Transverse colon (tissue), 4 donors: ENCODE results near the gene CTRB1. TPM values are rescaled to one million over a fixed set of nuclear protein-coding genes. Genes with fewer than 3 reads are reported as not detected.
"Not testable (repeated sequence)": the region's sequence is repeated elsewhere in the genome, so short reads cannot be mapped to it uniquely, and the experiment has no call there.

Experiments used
- DNase-seq: peaks from one replicate; pipeline ENCODE4 v3.0.0-alpha.2; 2019
- H3K27ac ChIP-seq, 4 donors: fragments of 200-600 bp; sonication (generic); 2 replicates each; pipeline ENCODE4 v1.5.1; 2016 to 2018; ENCODE audit warnings: inconsistent platforms in 4 of 4
- H3K27me3 ChIP-seq: fragments of 200-600 bp; sonication (generic); 2 replicates; pipeline ENCODE4 v1.5.1; 2017; ENCODE audit warnings: inconsistent platforms
- H3K36me3 ChIP-seq, 4 donors: fragments of 200-600 bp; sonication (generic); 2 replicates each; pipeline ENCODE4 v1.5.1; 2017 to 2019; ENCODE audit warnings: inconsistent platforms in 4 of 4
- H3K4me1 ChIP-seq, 4 donors: fragments of 200-600 bp; sonication (generic); 2 replicates each; pipeline ENCODE4 v1.5.1; 2017 to 2020; ENCODE audit warnings: inconsistent platforms in 4 of 4
- H3K4me3 ChIP-seq, 4 donors: fragments of 200-600 bp; sonication (generic); 1 replicate in 1 of 4; 2 replicates in 3 of 4; pipeline versions ENCODE4 v1.5.1 to v1.6.1; 2017 to 2019; ENCODE audit warnings: inconsistent platforms in 4 of 4
- H3K9me3 ChIP-seq, 2 donors: fragments of 200-600 bp; sonication (generic); 2 replicates each; pipeline ENCODE4 v1.5.1; 2017 to 2019; ENCODE audit warnings: inconsistent platforms in 2 of 2
- CTCF ChIP-seq, 5 experiments: fragments of 200-600 bp in 3 of 5; fragments of 450-650 bp in 2 of 5; sonication (generic) in 3 of 5; IDR thresholded peaks; 1 replicate in 2 of 5; 2 replicates in 3 of 5; pipeline ENCODE4 v1.5.1; 2016 to 2017; ENCODE audit warnings: antibody characterized with exemption in 5 of 5, inconsistent platforms in 3 of 5, mild to moderate bottlenecking in 2 of 5, moderate library complexity in 1 of 5
- EP300 ChIP-seq: sonication (generic); formaldehyde crosslinking; IDR thresholded peaks from one replicate; pipeline ENCODE4 v1.6.1; 2017; ENCODE audit warnings: antibody characterized with exemption, low read depth
- POLR2A ChIP-seq: fragments of 450-650 bp; IDR thresholded peaks from one replicate; pipeline ENCODE4 v1.6.1; 2016; ENCODE audit warnings: antibody characterized with exemption, mild to moderate bottlenecking, moderate library complexity
- POLR2AphosphoS5 ChIP-seq, 3 donors: sonication (generic); formaldehyde crosslinking; IDR thresholded peaks; one replicate each; pipeline ENCODE4 v1.6.1; 2016; ENCODE audit warnings: antibody characterized with exemption in 3 of 3
- WGBS, 2 donors: methylation state at CpG; one replicate each; pipeline ENCODE4 v1.1.5; 2018; ENCODE audit warnings: low coverage in 1 of 2; 5-methylcytosine and 5-hydroxymethylcytosine counted together
- in situ Hi-C, 4 donors: fragments of 200-750 bp; cut with MboI; loops; one replicate each; pipeline versions ENCODE4 v1.15.0 to v1.15.1; 2017; ENCODE audit warnings: low sequenced_read_pairs in 3 of 4, low pct_ligation_motif_present in 1 of 4, low pct_unique_long_range_greater_than_20kb in 1 of 4
- intact Hi-C: fragments of 100-400 bp; cut with DNase I; formaldehyde crosslinking; loops from one replicate; pipeline ENCODE4 v1.15.1; 2023; ENCODE audit warnings: low total_unique reads
- total RNA-seq, 4 donors: library from RNA; depleted of rRNA; stranded (reverse); fragments of >200 nt; gene quantifications; one replicate each; pipeline ENCODE4 v1.1.0, GENCODE V29; 2016

The CTRB1 gene
- total RNA-seq, 4 donors from 2014 or later, result not detected

DNA sequence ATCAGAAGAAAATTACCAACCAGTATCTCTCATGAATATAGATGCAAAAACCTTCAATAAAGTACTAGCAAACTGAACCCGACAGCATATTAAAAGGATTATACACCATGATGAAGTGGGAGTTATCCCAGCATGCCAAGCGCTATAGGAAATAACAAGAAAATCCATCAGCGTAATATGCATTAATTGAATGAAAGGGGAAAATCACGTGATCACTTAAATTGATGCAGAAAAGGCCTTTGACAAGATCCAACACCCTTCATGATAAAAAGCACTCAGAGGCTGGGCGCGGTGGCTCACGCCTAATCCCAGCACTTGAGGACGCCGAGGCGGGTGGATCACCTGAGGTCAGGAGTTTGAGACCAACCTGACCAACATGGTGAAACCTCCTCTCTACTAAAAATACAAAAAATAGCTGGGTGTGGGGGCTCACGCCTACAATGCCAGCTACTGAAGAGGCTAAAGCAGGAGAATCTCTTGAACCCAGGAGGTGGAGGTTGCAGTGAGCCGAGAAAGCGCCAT lies 16.7 kb upstream of the CTRB1 start:
- H3K4me3 ChIP-seq, result no peak overlapping the region
- no peak for DNase-seq
- H3K4me1 ChIP-seq, result peaks cover 0 to 13% (median 3%) of the 10 kb centered on the region in 4 donors
- in situ Hi-C loops (loop anchor here in 2 of 4 donors (10.0 to 25.0 kb wide), 3 partner anchors 183 to 560 kb away; no protein-coding TSS in a partner anchor), intact Hi-C loops (no loop called here)
- H3K27me3 ChIP-seq, result peaks cover 13% of the 10 kb centered on the region
- H3K9me3 ChIP-seq, result no peaks in the 10 kb centered on the region
- H3K36me3 ChIP-seq, result no peaks in the 10 kb centered on the region
- WGBS, 2 donors, result 85 to 93% methylated on average over 3 to 13 of the region's 13 CpGs
- no peak overlapping the region for H3K27ac ChIP-seq
- TF ChIP-seq POLR2A (no peak), CTCF (IDR thresholded peaks at IDR 0.05) (no peak), EP300 (no peak), POLR2AphosphoS5 (IDR thresholded peaks at IDR 0.05) (no peak)

GRCh38 chr16:75203096-75203495 lies 15.7 kb upstream of the CTRB1 start:
- Histone ChIP-seq H3K27me3 (peaks cover 3% of the 10 kb centered on the region), H3K4me1 (peaks cover 0 to 13% (median 2%) of the 10 kb centered on the region in 4 donors), H3K9me3 (no peaks in the 10 kb centered on the region), H3K4me3 (no peak overlapping the region), H3K36me3 (no peaks in the 10 kb centered on the region), H3K27ac (no peak overlapping the region)
- TF ChIP-seq EP300, result no peak
- TF ChIP-seq POLR2AphosphoS5 (IDR thresholded peaks at IDR 0.05), result no peak
- TF ChIP-seq POLR2A, result no peak
- no peak for TF ChIP-seq CTCF (IDR thresholded peaks at IDR 0.05)
- intact Hi-C loops, result no loop called here
- WGBS, 2 donors, result 86 to 87% methylated on average over 12 of the region's 12 CpGs
- no peak for DNase-seq
- in situ Hi-C loops, result loop anchor here in 2 of 4 donors (10.0 to 25.0 kb wide), 3 partner anchors 182 to 559 kb away; no protein-coding TSS in a partner anchor

DNA sequence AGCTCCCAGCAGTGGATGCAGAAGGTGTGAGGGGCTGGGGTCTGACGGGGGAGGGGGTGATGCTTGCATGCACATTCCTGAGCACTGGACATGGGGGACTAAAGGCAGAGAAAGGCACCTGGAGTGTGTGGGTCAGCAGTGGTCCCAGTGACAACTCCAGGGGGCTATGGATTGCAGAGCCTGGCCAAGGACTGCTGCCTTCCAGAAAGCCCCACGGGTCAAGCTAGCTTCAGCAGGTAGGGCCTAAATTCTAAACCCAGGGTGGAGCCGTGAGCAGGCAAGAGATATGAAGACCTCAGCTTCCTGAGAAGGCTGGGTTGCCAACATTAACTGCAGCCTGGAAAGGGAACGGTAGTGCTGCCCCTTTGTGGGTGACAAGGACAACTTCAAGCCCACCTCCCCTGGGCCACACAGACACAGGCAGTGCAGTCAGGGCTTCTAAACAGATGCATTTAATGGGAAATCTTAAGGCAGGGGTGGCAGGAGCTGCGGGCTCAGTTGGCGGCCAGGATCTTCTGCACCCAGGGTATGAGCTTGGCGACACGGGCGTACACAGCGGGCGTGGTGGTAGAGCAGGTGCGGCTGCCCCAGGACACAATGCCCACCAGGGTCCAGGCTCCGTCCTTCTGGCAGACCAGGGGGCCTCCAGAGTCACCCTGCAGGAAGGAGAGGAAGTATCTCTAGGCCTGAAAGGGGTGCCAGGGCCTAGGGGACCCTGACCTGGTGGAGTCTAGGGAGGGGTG lies 14.9 kb upstream of the CTRB1 start:
- DNase-seq, result no peak
- WGBS, 2 donors, result 70% methylated on average over 13 of the region's 13 CpGs; no CpG with 5 or more reads in 1 of the 2 donors
- Histone ChIP-seq H3K4me3 (no peak overlapping the region), H3K9me3 (no peaks in the 10 kb centered on the region), H3K27ac (no peak overlapping the region), H3K4me1 (peaks cover 0 to 13% (median 0%) of the 10 kb centered on the region in 4 donors), H3K36me3 (no peaks in the 10 kb centered on the region), H3K27me3 (no peaks in the 10 kb centered on the region)
- in situ Hi-C loops (loop anchor here in 2 of 4 donors (10.0 to 25.0 kb wide), 3 partner anchors 181 to 558 kb away; no protein-coding TSS in a partner anchor), intact Hi-C loops (no loop called here)
- TF ChIP-seq POLR2A (no peak), CTCF (IDR thresholded peaks at IDR 0.05) (no peak), EP300 (no peak), POLR2AphosphoS5 (IDR thresholded peaks at IDR 0.05) (no peak)

GRCh38 chr16:75204410-75204758 lies 14.4 kb upstream of the CTRB1 start:
- no peak for DNase-seq
- TF ChIP-seq CTCF (IDR thresholded peaks at IDR 0.05), result no peak
- no peak for TF ChIP-seq POLR2A
- no peak for TF ChIP-seq EP300
- no peak for TF ChIP-seq POLR2AphosphoS5 (IDR thresholded peaks at IDR 0.05)
- intact Hi-C loops, result no loop called here

GRCh38 chr16:75204905-75205304 lies 13.9 kb upstream of the CTRB1 start:
- H3K36me3 ChIP-seq, H3K27ac ChIP-seq, H3K4me3 ChIP-seq, H3K27me3 ChIP-seq, H3K9me3 ChIP-seq, DNase-seq, H3K4me1 ChIP-seq, intact Hi-C loops: not testable (repeated sequence)
- WGBS, 2 donors, result no CpG with 5 or more reads among the region's 20 CpGs
- in situ Hi-C loops, result loop anchor here in 2 of 4 donors (10.0 to 25.0 kb wide), 3 partner anchors 180 to 557 kb away; no protein-coding TSS in a partner anchor

More at GRCh38 chr16:75204410-75204758, 14.4 kb upstream of the CTRB1 start:
- H3K27me3 ChIP-seq, result no peaks in the 10 kb centered on the region
- no peaks in the 10 kb centered on the region for H3K36me3 ChIP-seq
- H3K4me3 ChIP-seq, result no peak overlapping the region
- no peaks in the 10 kb centered on the region for H3K9me3 ChIP-seq
- H3K4me1 ChIP-seq, result peaks cover 0 to 9% (median 0%) of the 10 kb centered on the region in 4 donors
- WGBS, 2 donors, result 88% methylated on average over 3 of the region's 6 CpGs; no CpG with 5 or more reads in 1 of the 2 donors
- no peak overlapping the region for H3K27ac ChIP-seq
- in situ Hi-C loops, result loop anchor here in 2 of 4 donors (10.0 to 25.0 kb wide), 3 partner anchors 180 to 558 kb away; no protein-coding TSS in a partner anchor

- H3K27ac ChIP-seq, H3K9me3 ChIP-seq, H3K27me3 ChIP-seq, H3K4me3 ChIP-seq, DNase-seq, H3K4me1 ChIP-seq, H3K36me3 ChIP-seq, intact Hi-C loops: not testable (repeated sequence)
- in situ Hi-C loops, result loop anchor here in 2 of 4 donors (10.0 to 25.0 kb wide), 3 partner anchors 179 to 557 kb away; no protein-coding TSS in a partner anchor
- no CpG with 5 or more reads among the region's 19 CpGs for WGBS, 2 donors
Measured at GRCh38 chr16:75205438-75205837, 13.3 kb upstream of the CTRB1 start.
